Endothelial cell of umbilical vein (primary cell): ENCODE data around the gene FAS.

Experiments used
- CTCF ChIP-seq, 2 donors: IDR thresholded peaks; 1 replicate in 1 of 2; 2 replicates in 1 of 2; pipeline ENCODE4 v1.5.1; 2011; ENCODE audit warnings: low read length in 2 of 2, mild to moderate bottlenecking in 2 of 2, moderate library complexity in 2 of 2, control low read depth in 1 of 2, inconsistent platforms in 1 of 2, low read depth in 1 of 2; ENCODE audit not compliant: insufficient read depth in 1 of 2; ENCODE audit errors: extremely low read depth in 1 of 2
- EZH2 ChIP-seq: IDR thresholded peaks from 2 replicates; pipeline ENCODE4 v1.6.1; 2012; ENCODE audit warnings: borderline replicate concordance, low read depth, mild to moderate bottlenecking, moderate library complexity, low read length, inconsistent platforms; ENCODE audit not compliant: severe bottlenecking
- FOS ChIP-seq: IDR thresholded peaks from 2 replicates; pipeline ENCODE4 v1.6.1; 2011; ENCODE audit warnings: mild to moderate bottlenecking, low read length, moderate library complexity, borderline replicate concordance; ENCODE audit not compliant: insufficient read depth
- JUN ChIP-seq: IDR thresholded peaks from 2 replicates; pipeline ENCODE4 v1.6.1; 2011; ENCODE audit warnings: borderline replicate concordance, low read depth; ENCODE audit not compliant: insufficient read length, insufficient read depth
- MAX ChIP-seq: IDR thresholded peaks from 2 replicates; pipeline ENCODE4 v1.6.1; 2011; ENCODE audit not compliant: insufficient read depth, insufficient read length
- POLR2A ChIP-seq: IDR thresholded peaks from 2 replicates; pipeline ENCODE4 v1.6.1; 2012; ENCODE audit warnings: low read depth, mild to moderate bottlenecking, control low read depth, low read length
- POLR2AphosphoS5 ChIP-seq: IDR thresholded peaks from 2 replicates; pipeline ENCODE4 v1.6.1; 2012; ENCODE audit warnings: low read depth, mild to moderate bottlenecking, control low read depth, low read length, moderate library complexity; ENCODE audit not compliant: insufficient read depth

- TF ChIP-seq POLR2A (no peak), CTCF (IDR thresholded peaks at IDR 0.05; ENCODE audit: extremely low read depth in 1 of 2, insufficient read depth in 1 of 2, low read depth in 1 of 2, low read length in 2 of 2) (no peak), EZH2 (no peak), POLR2AphosphoS5 (no peak), MAX (no peak), JUN (no peak), FOS (no peak)
Observed at GRCh38 chr10:89002226-89002978, 11.8 kb downstream of the FAS start.
